Common myeloid progenitor, CD34-positive (primary cell): ENCODE measurements around the gene SECISBP2L.

Experiments
- CTCF ChIA-PET: fragments of 350-600 bp; sonication (Branson Sonifier 250); formaldehyde crosslinking; loops from one replicate; lab custom pipeline; 2021; ENCODE audit warnings: antibody characterized with exemption; lab: Charles Lee
- POLR2A ChIA-PET: fragments of 350-600 bp; sonication (Branson Sonifier 250); formaldehyde crosslinking; loops from one replicate; lab custom pipeline; 2021; ENCODE audit warnings: antibody characterized with exemption; lab: Charles Lee
- DNase-seq, 3 donors: peaks; one replicate each; pipeline versions ENCODE4 v3.0.0 to v3.0.0-alpha.2; 2013
- H3K27ac ChIP-seq, 2 experiments: 1 replicate in 1 of 2; 2 replicates in 1 of 2; pipeline ENCODE4 v1.7.0; 2013; ENCODE audit warnings: inconsistent platforms in 2 of 2, low read length in 2 of 2, mild to moderate bottlenecking in 2 of 2, low read depth in 1 of 2, moderate library complexity in 1 of 2; ENCODE audit not compliant: severe bottlenecking in 2 of 2, insufficient read depth in 1 of 2, poor library complexity in 1 of 2
- H3K27me3 ChIP-seq, 5 experiments: replicated peaks in 2 of 5; 1 replicate in 3 of 5; 2 replicates in 2 of 5; pipeline versions ENCODE4 v1.6.1 to v1.7.0; 2013; ENCODE audit warnings: low read length in 4 of 5, mild to moderate bottlenecking in 2 of 5, moderate library complexity in 2 of 5, inconsistent platforms in 1 of 5; ENCODE audit not compliant: insufficient read depth in 5 of 5, control insufficient read depth in 4 of 5
- H3K36me3 ChIP-seq, 4 experiments: 1 replicate in 2 of 4; 2 replicates in 2 of 4; pipeline versions ENCODE4 v1.6.1 to v1.7.0; 2013; ENCODE audit warnings: low read length in 3 of 4, control low read depth in 1 of 4, mild to moderate bottlenecking in 1 of 4; ENCODE audit not compliant: control insufficient read depth in 4 of 4, insufficient read depth in 4 of 4
- H3K4me1 ChIP-seq, 4 experiments: 1 replicate in 3 of 4; 2 replicates in 1 of 4; pipeline versions ENCODE4 v1.6.1 to v1.7.1; 2013; ENCODE audit warnings: low read length in 3 of 4, mild to moderate bottlenecking in 3 of 4, control low read depth in 1 of 4, inconsistent platforms in 1 of 4, moderate library complexity in 1 of 4; ENCODE audit not compliant: control insufficient read depth in 4 of 4, insufficient read depth in 4 of 4; ENCODE audit errors: control extremely low read depth in 1 of 4
- H3K4me3 ChIP-seq, 7 experiments: 1 replicate in 4 of 7; 2 replicates in 3 of 7; pipeline versions ENCODE4 v1.5.1 to v1.7.0; 2013; ENCODE audit warnings: mild to moderate bottlenecking in 7 of 7, low read length in 6 of 7, moderate library complexity in 6 of 7, inconsistent platforms in 2 of 7, low read depth in 2 of 7, control low read depth in 1 of 7; ENCODE audit not compliant: insufficient read depth in 4 of 7, control insufficient read depth in 1 of 7; ENCODE audit errors: extremely low read depth in 1 of 7
- H3K9me3 ChIP-seq, 5 experiments: 1 replicate in 4 of 5; 2 replicates in 1 of 5; pipeline versions ENCODE4 v1.6.1 to v1.7.1; 2013; ENCODE audit warnings: low read length in 4 of 5, mild to moderate bottlenecking in 2 of 5, inconsistent platforms in 1 of 5, low read depth in 1 of 5, moderate library complexity in 1 of 5; ENCODE audit not compliant: control insufficient read depth in 4 of 5, insufficient read depth in 2 of 5; ENCODE audit errors: control extremely low read depth in 1 of 5
- WGBS: methylation state at CpG from one replicate; pipeline ENCODE4 v1.1.5; 2013; ENCODE audit not compliant: insufficient coverage; 5-methylcytosine and 5-hydroxymethylcytosine counted together

The SECISBP2L gene

DNA sequence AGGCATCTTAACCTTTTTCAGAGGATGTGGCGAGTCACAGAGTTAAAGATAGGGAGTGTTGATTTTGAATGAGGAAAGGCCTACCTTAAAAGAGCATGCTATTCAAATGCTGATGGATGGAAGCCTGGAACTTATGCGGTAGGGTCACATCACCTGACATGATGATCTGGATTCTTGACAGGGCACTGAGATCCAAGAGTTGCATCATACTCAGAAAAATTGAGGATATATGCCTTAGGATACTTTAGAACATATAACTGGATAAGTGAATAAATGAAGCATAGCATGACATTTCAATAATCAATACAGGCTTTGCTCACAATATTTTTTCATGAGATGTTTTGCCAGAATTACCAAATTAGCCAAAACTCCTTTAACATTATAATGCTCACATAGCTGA is 20.1 kb upstream of the SECISBP2L start:
- 100% methylated on average over 2 of the region's 2 CpGs for WGBS
- Histone ChIP-seq H3K36me3 (no peaks in the 10 kb centered on the region), H3K4me1 (peaks cover 0 to 8% (median 4%) of the 10 kb centered on the region in 4 experiments), H3K27me3 (no peaks in the 10 kb centered on the region), H3K9me3 (no peaks in the 10 kb centered on the region), H3K4me3 (no peak overlapping the region), H3K27ac (no peak overlapping the region)
- ChIA-PET CTCF (interaction anchor here (0.6 kb wide), 1 partner anchor 16 kb away, joined by 3 read pairs; no protein-coding TSS in a partner anchor), POLR2A (no interaction called here)
- no peak for DNase-seq

DNA sequence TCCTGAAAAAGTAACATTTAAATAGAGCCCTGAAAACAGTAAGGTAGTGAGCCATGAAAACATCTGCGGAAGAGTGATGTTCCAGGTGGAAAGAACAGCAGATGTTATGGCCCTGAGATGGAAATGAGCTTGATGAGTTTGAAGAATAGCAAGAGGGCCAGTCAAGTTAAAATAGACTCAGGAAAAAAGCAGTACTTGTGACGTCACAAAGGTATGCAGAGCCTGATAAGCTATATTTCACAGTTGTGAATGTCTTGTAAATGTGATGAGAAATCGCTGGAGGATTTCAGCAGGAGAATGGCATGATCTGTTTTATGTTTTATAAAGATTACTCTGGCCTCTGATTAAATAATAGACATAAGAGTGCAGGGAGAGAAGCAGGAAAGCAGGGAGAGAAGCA is 18.6 kb upstream of the SECISBP2L start:
- H3K4me3 ChIP-seq = no peak overlapping the region
- DNase-seq = no peak
- ChIA-PET CTCF (no interaction called here), POLR2A (no interaction called here)
- 93% methylated on average over 3 of the region's 3 CpGs for WGBS
- H3K4me1 ChIP-seq = peaks cover 0 to 14% (median 4%) of the 10 kb centered on the region in 4 experiments
- no peaks in the 10 kb centered on the region for H3K27me3 ChIP-seq
- H3K27ac ChIP-seq = no peak overlapping the region
- no peaks in the 10 kb centered on the region for H3K36me3 ChIP-seq
- no peaks in the 10 kb centered on the region for H3K9me3 ChIP-seq

DNA sequence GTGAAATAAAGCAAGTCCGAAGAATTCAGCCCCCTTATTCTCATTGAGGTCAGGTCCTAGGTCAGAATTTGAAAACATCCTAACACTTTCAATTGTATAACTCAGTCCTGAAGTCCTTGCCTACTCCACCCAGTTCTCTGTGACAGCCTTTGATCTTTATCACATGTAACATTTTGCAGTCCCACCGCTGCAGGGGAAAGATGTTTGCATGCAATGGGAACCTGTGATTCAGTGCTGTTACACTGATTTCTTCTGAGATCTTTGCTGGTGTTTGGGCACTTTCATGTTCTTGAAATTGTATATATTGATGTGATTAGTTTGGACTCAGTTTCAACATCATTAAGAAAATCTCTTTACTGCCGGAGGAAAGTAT is 18.0 kb upstream of the SECISBP2L start:
- H3K4me3 ChIP-seq = no peak overlapping the region
- no peaks in the 10 kb centered on the region for H3K9me3 ChIP-seq
- no peaks in the 10 kb centered on the region for H3K27me3 ChIP-seq
- H3K4me1 ChIP-seq = peaks cover 0 to 14% (median 4%) of the 10 kb centered on the region in 4 experiments
- CTCF ChIA-PET = interaction anchor here (1.0 kb wide), 1 partner anchor 17 kb away, joined by 3 read pairs; no protein-coding TSS in a partner anchor
- H3K27ac ChIP-seq = no peak overlapping the region
- no peaks in the 10 kb centered on the region for H3K36me3 ChIP-seq
- no peak for DNase-seq
- POLR2A ChIA-PET = no interaction called here
- WGBS = 71% methylated on average over 1 of the region's 3 CpGs

DNA sequence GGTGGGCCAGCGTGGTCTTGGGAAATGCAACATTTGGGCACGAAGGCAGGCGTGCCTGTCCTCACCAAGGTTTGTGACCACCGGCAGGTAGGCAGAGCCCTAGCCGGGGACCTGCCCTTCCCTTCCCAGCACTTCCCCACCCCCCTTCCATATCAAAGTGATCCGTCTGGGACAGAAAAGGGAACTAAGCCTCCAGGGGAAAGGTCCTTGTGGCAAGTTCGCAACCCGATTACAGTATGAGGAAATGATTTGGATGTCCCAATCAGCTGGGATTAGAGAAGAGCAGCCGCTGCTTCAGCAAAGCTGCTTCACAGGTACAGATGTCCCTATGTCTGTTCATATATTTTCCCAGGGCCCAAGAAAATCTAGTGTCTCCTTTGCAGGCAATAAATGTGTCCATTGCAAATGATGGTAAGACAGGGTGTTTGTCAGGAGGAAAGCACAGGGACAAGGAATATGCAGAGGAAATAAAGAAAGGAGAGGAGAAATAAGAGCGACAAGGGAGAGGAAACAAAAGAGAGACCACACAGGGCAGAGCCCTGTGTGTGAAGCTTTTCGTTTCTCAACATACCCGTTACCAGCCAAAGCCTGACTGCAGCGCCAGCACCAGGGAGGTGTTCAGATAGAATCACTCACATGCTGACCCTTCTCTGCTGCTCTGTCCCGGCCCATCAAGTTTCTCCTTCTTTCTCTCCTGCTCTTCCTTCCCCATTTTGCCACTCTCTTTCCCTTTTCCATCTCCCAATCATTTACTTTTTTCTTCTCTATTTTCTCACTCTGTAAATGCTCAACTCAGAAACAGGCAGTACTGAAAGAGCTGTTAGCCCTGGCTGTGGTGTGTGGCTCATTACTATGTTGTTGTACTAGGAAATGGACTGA is 17.4 kb upstream of the SECISBP2L start:
- no peaks in the 10 kb centered on the region for H3K27me3 ChIP-seq
- WGBS = 60% methylated on average over 12 of the region's 14 CpGs
- peak; percentile 4 to 26 (median 26) for DNase-seq
- H3K4me3 ChIP-seq = no peak overlapping the region
- ChIA-PET POLR2A (no interaction called here), CTCF (interaction anchor here (1.0 kb wide), 1 partner anchor 17 kb away, joined by 3 read pairs; no protein-coding TSS in a partner anchor)
- peaks cover 0 to 14% (median 4%) of the 10 kb centered on the region in 4 experiments for H3K4me1 ChIP-seq
- H3K36me3 ChIP-seq = no peaks in the 10 kb centered on the region
- H3K9me3 ChIP-seq = no peaks in the 10 kb centered on the region
- no peak overlapping the region for H3K27ac ChIP-seq

DNA sequence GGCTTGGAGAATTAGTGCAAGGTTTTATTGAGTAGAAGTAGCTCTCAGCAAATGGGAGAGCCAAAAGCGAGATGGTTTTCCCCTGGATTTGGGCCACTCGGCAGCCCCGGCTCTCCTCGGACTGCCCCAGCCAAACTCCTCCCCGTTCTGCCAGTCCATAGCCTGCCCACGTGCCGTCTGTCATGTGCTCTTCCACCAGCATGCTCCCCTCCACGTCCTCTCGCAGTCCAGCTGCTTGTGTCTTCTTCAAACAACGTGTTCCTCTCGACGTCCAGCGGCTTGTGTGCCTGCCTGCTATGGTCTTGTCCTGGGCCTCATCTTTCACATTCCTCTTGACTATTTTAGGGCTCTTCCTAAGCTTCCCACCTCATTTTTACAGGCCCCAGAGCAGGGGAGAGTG is 16.7 kb upstream of the SECISBP2L start:
- ChIA-PET POLR2A (no interaction called here), CTCF (interaction anchor here (1.5 kb wide), 1 partner anchor 12 kb away, joined by 5 read pairs; no protein-coding TSS in a partner anchor)
- H3K4me1 ChIP-seq = peaks cover 0 to 14% (median 4%) of the 10 kb centered on the region in 4 experiments
- H3K27me3 ChIP-seq = no peaks in the 10 kb centered on the region
- H3K4me3 ChIP-seq = no peak overlapping the region
- H3K36me3 ChIP-seq = no peaks in the 10 kb centered on the region
- no peak for DNase-seq
- 97% methylated on average over 13 of the region's 13 CpGs for WGBS
- no peaks in the 10 kb centered on the region for H3K9me3 ChIP-seq
- no peak overlapping the region for H3K27ac ChIP-seq

DNA sequence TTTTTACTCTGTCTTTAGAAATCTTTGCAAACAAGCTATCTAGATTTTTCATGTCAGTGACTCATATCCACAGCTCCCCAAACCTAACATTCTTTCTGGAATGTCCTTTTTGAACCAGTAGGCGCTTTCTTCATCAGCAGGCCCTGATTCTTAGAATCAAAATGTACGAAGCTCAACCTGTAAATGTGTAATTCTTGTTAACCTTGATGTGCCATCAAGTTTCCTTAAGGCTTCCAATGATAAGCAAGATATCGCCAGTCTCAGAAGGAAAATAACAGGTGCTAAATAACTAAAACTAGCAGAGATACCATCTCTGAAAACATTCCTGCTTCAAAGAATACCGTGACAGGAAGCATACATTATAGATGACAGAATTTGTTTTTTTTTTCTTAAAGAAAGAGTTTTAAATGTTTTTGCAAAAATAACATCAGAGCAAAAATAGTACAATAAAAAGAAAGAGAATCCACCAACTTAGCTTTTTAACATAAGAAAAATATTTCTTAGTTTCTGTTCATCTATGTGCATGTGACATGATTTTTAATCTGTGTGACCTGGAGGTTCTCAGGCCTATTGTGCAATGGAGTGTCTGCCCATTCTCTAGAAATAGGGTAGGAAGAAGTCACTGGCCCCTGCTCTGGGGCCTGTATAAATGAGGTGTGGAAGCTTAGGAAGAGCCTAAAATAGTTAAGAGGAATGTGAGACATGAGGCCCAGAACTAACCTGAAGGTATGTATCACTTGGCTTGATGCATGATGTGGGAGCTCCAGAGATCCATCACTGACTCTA is 14.7 kb upstream of the SECISBP2L start:
- no peak for DNase-seq
- CTCF ChIA-PET = interaction anchor here (1.5 kb wide), 1 partner anchor 10 kb away, joined by 5 read pairs; no protein-coding TSS in a partner anchor
- no peak overlapping the region for H3K4me3 ChIP-seq
- no peaks in the 10 kb centered on the region for H3K27me3 ChIP-seq
- POLR2A ChIA-PET = no interaction called here
- no peaks in the 10 kb centered on the region for H3K36me3 ChIP-seq
- 50% methylated on average over 1 of the region's 4 CpGs for WGBS
- H3K27ac ChIP-seq = no peak overlapping the region
- no peaks in the 10 kb centered on the region for H3K9me3 ChIP-seq
- peaks cover 0 to 14% (median 4%) of the 10 kb centered on the region in 4 experiments for H3K4me1 ChIP-seq
